Endodermal cell (in vitro differentiated cells): ENCODE data around the gene MNT. TPM values are rescaled to one million over a fixed set of nuclear protein-coding genes. Genes with fewer than 3 reads are reported as not detected.

Source experiments
- DNase-seq: peaks from one replicate; pipeline ENCODE4 v3.0.0-alpha.2; 2017
- H3K27ac ChIP-seq: 2 replicates; pipeline ENCODE4 v1.5.1; 2013; ENCODE audit warnings: mild to moderate bottlenecking, low read depth, low read length, moderate library complexity
- H3K27me3 ChIP-seq: 2 replicates; pipeline ENCODE4 v1.6.1; 2013; ENCODE audit warnings: mild to moderate bottlenecking, low read length, moderate library complexity; ENCODE audit not compliant: insufficient read depth, control insufficient read depth, poor library complexity, severe bottlenecking
- H3K36me3 ChIP-seq: 2 replicates; pipeline ENCODE4 v1.7.0; 2013; ENCODE audit warnings: mild to moderate bottlenecking, low read length, moderate library complexity; ENCODE audit not compliant: control insufficient read depth, insufficient read depth
- H3K4me1 ChIP-seq: one replicate; pipeline ENCODE4 v1.7.0; 2013; ENCODE audit warnings: low read length; ENCODE audit not compliant: control insufficient read depth, insufficient read depth
- H3K4me3 ChIP-seq: 2 replicates; pipeline ENCODE4 v1.5.1; 2013; ENCODE audit warnings: mild to moderate bottlenecking, low read length, moderate library complexity
- H3K9ac ChIP-seq: 2 replicates; pipeline ENCODE4 v1.6.1; 2013; ENCODE audit warnings: mild to moderate bottlenecking, low read length, moderate library complexity; ENCODE audit not compliant: poor library complexity, severe bottlenecking; ENCODE audit errors: extremely low read depth
- H3K9me3 ChIP-seq: 2 replicates; pipeline ENCODE4 v1.6.1; 2013; ENCODE audit warnings: mild to moderate bottlenecking, low read length, moderate library complexity; ENCODE audit not compliant: control insufficient read depth
- H3K27ac Mint-ChIP-seq: 2 replicates; pipeline ENCODE4 v1.8.0; 2020; ENCODE audit warnings: mixed read lengths
- H3K27me3 Mint-ChIP-seq: 2 replicates; pipeline ENCODE4 v1.8.0; 2021; ENCODE audit warnings: mild to moderate bottlenecking, mixed read lengths; ENCODE audit not compliant: insufficient read depth
- H3K36me3 Mint-ChIP-seq: 2 replicates; pipeline ENCODE4 v1.8.0; 2020; ENCODE audit warnings: low read depth, mixed read lengths
- H3K4me1 Mint-ChIP-seq: 2 replicates; pipeline ENCODE4 v1.8.0; 2020; ENCODE audit warnings: mixed read lengths
- H3K4me3 Mint-ChIP-seq: 2 replicates; pipeline ENCODE4 v1.8.0; 2020; ENCODE audit warnings: mild to moderate bottlenecking, moderate library complexity, mixed read lengths
- H3K9me3 Mint-ChIP-seq: 2 replicates; pipeline ENCODE4 v1.8.0; 2020; ENCODE audit warnings: mild to moderate bottlenecking, mixed read lengths
- CTCF ChIP-seq: fragments of 200-600 bp; sonication (generic); conservative IDR thresholded peaks from 2 replicates; pipeline ENCODE4 v1.5.0; 2021; ENCODE audit warnings: antibody characterized with exemption, mild to moderate bottlenecking
- WGBS, 2 experiments: methylation state at CpG; one replicate each; pipeline versions ENCODE4 v1.1.5 to v1.1.7; 2013; ENCODE audit warnings: missing lambda C conversion rate in 2 of 2, mixed read lengths in 1 of 2; ENCODE audit not compliant: insufficient coverage in 1 of 2, insufficient read length in 1 of 2; 5-methylcytosine and 5-hydroxymethylcytosine counted together
- total RNA-seq, 2 donors: library from RNA; stranded (reverse); fragmentation: NEBNext Ultra II Directional in 1 of 2; extraction: Animal tissue kit (Norgen Biotek cat#: 25700) in 1 of 2; gene quantifications; 2 replicates in 1 of 2; 3 replicates in 1 of 2; pipeline ENCODE4 v1.2.1, GENCODE V29; 2021

MNT gene
- total RNA-seq, 2 donors from 2014 or later = 25.3 to 30.2 TPM

- WGBS, 2 experiments = 95 to 96% methylated on average over 9 to 12 of the region's 12 CpGs
- H3K36me3 Mint-ChIP-seq = peaks cover 16% of the 10 kb centered on the region
- no peak overlapping the region for H3K4me3 Mint-ChIP-seq
- Histone ChIP-seq H3K9me3 (no peaks in the 10 kb centered on the region), H3K36me3 (peaks cover 4% of the 10 kb centered on the region), H3K9ac (no peak overlapping the region), H3K4me1 (peaks cover 7% of the 10 kb centered on the region), H3K27me3 (no peaks in the 10 kb centered on the region), H3K27ac (no peak overlapping the region), H3K4me3 (no peak overlapping the region)
- H3K27ac Mint-ChIP-seq = no peak overlapping the region
- no peaks in the 10 kb centered on the region for H3K9me3 Mint-ChIP-seq
- TF ChIP-seq CTCF = no peak
- no peaks in the 10 kb centered on the region for H3K27me3 Mint-ChIP-seq
- peaks cover 11% of the 10 kb centered on the region for H3K4me1 Mint-ChIP-seq
- DNase-seq = no peak
Measured at GRCh38 chr17:2390199-2390836, 10.5 kb downstream of the MNT start.

GRCh38 chr17:2388683-2389055 is 12.2 kb downstream of the MNT start:
- Mint-ChIP-seq H3K4me1 (peaks cover 15% of the 10 kb centered on the region), H3K27ac (peak overlapping the region; percentile 81), H3K9me3 (no peaks in the 10 kb centered on the region), H3K27me3 (no peaks in the 10 kb centered on the region), H3K36me3 (peaks cover 16% of the 10 kb centered on the region), H3K4me3 (no peak overlapping the region)
- no peaks in the 10 kb centered on the region for H3K9me3 ChIP-seq
- TF ChIP-seq CTCF = peak; percentile 45
- H3K4me1 ChIP-seq = peaks cover 7% of the 10 kb centered on the region
- H3K27me3 ChIP-seq = no peaks in the 10 kb centered on the region
- 91 to 93% methylated on average over 14 to 15 of the region's 15 CpGs for WGBS, 2 experiments
- peak; percentile 87 for DNase-seq
- H3K27ac ChIP-seq = peak overlapping the region; percentile 55
- H3K9ac ChIP-seq = no peak overlapping the region
- peaks cover 4% of the 10 kb centered on the region for H3K36me3 ChIP-seq
- no peak overlapping the region for H3K4me3 ChIP-seq

GRCh38 chr17:2388020-2388682 is 12.7 kb downstream of the MNT start:
- Histone ChIP-seq H3K9me3 (no peaks in the 10 kb centered on the region), H3K27me3 (no peaks in the 10 kb centered on the region), H3K4me1 (peaks cover 9% of the 10 kb centered on the region), H3K4me3 (no peak overlapping the region), H3K9ac (no peak overlapping the region), H3K27ac (peak overlapping the region; percentile 55), H3K36me3 (peaks cover 4% of the 10 kb centered on the region)
- DNase-seq = no peak
- no peaks in the 10 kb centered on the region for H3K9me3 Mint-ChIP-seq
- TF ChIP-seq CTCF = no peak
- no peak overlapping the region for H3K4me3 Mint-ChIP-seq
- no peaks in the 10 kb centered on the region for H3K27me3 Mint-ChIP-seq
- WGBS, 2 experiments = 93 to 97% methylated on average over 15 to 21 of the region's 21 CpGs
- peaks cover 16% of the 10 kb centered on the region for H3K36me3 Mint-ChIP-seq
- peaks cover 20% of the 10 kb centered on the region for H3K4me1 Mint-ChIP-seq
- H3K27ac Mint-ChIP-seq = peak overlapping the region; percentile 81
